Measurements from ENCODE around the gene STK39.
"Not testable (repeated sequence)": the region's sequence is repeated elsewhere in the genome, so short reads cannot be mapped to it uniquely, and the experiment has no call there.

The STK39 gene

DNA sequence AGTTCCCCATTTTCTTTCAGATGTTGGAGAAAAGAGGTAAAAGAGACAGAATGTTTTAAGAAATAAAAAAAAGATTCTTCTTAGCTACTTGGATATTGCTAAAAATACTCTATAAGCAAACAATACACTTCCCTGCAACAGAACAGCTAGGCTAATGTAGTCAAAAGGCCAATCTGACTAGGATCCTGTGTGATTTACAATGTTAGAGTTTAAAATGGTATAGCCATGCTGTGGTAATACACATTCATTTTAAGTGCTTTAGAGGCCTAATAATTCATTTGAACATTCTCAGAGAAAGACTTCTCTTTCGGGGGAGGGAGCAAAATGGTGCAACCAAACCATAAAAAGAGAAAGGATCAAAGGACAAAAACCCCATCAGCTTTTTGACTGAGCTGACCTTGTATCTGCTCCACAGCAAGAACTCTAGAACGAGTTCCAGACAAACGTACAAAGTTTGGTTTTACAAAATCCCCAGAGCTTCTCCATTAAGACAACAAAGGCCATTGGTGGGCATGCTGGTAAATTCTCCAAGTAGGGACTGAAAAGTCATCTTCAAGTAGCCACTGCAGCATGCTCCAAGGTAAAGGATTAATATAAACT is 200.2 kb downstream of the STK39 start:
- H3K27me3 Mint-ChIP-seq, result no peaks in the 10 kb centered on the region
- no peak overlapping the region for H3K4me3 Mint-ChIP-seq
- H3K27ac Mint-ChIP-seq, result no peak overlapping the region
- H3K4me1 Mint-ChIP-seq (ENCODE audit: low read depth), result peaks cover 1% of the 10 kb centered on the region
- H3K9me3 Mint-ChIP-seq (ENCODE audit: low read depth), result no peaks in the 10 kb centered on the region
- H3K36me3 Mint-ChIP-seq, result peaks cover 17% of the 10 kb centered on the region

DNA sequence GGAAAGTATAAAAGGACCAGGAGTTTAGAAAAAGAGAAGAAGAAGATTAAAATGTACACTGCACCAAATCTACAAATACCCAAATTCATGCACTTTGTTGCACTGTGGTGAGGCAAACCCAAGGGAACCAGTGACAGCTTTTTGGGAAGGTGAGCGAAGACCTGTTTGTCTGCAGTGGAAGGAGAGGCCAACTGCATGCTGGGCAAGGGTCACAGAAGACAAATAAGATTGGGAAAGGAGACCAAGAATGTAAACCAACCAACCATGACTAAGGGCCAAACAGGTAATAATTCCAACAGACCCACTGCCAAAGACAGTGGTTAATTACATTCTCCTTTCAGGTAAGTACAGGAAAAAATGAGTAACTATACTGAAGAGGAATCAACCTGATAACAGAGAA is 202.8 kb downstream of the STK39 start:
- Mint-ChIP-seq H3K4me3 (no peak overlapping the region), H3K36me3 (peaks cover 14% of the 10 kb centered on the region), H3K9me3 (ENCODE audit: low read depth) (no peaks in the 10 kb centered on the region), H3K27ac (no peak overlapping the region), H3K4me1 (ENCODE audit: low read depth) (peaks cover 9% of the 10 kb centered on the region), H3K27me3 (no peaks in the 10 kb centered on the region)

DNA sequence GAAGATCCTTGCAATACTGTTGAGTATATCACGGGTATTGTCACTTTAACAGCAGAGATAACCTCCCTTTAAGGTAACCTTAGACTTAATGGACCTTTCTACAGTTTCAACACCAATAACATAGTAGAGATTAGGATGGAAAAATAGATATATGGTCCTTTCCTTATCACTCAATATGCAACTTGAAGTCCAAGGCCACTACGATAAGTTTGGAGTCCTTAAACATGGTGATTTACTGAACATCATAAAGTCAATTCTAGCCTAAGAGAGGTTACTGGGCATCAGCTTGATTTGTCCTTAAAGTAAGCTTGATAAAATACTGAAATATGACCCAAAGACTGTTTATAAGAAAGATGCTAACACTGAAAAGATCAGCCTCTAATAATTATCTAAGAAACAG is 203.2 kb downstream of the STK39 start:
- H3K27ac Mint-ChIP-seq, result no peak overlapping the region
- H3K9me3 Mint-ChIP-seq (ENCODE audit: low read depth), result no peaks in the 10 kb centered on the region
- H3K4me1 Mint-ChIP-seq (ENCODE audit: low read depth), result peaks cover 9% of the 10 kb centered on the region
- no peak overlapping the region for H3K4me3 Mint-ChIP-seq
- H3K36me3 Mint-ChIP-seq, result peaks cover 14% of the 10 kb centered on the region
- no peaks in the 10 kb centered on the region for H3K27me3 Mint-ChIP-seq

DNA sequence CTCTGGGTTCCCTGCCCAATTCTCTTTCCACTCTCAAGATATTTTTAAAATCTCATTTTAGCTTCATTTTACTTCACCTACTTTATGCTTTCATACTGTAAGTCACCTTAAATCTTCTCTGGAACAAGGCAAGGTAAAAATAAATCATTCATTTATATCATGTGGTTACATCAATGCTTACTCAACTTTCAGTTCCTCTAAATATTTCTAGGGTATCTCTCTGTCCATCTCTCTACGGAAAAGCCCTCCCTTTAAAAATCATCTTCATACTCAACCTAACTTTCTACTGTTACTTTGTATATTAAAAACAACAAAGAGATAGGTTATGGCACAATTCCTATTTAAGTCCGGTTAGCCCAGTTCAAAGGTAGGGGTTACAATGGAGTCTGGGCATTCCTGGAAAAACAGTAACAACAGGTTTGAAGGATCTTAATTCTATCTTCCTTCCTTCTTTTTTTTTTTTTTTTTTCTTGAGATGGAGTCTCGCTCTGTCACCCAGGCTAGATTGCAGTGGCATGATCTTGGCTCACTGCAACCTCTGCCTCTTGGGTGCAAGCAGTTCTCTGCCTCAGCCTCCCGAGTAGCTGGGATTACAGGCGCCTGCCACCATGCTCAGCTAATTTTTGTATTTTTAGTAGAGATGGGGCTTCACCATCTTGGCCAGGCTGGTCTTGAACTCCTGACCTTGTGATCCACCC is 205.1 kb downstream of the STK39 start:
- not testable (repeated sequence) for H3K27me3 Mint-ChIP-seq; H3K4me3 Mint-ChIP-seq; H3K9me3 Mint-ChIP-seq (ENCODE audit: low read depth); H3K4me1 Mint-ChIP-seq (ENCODE audit: low read depth)
- H3K27ac Mint-ChIP-seq, result peak overlapping the region; percentile 70
- peaks cover 11% of the 10 kb centered on the region for H3K36me3 Mint-ChIP-seq

- Mint-ChIP-seq H3K4me1 (ENCODE audit: low read depth) (peaks cover 9% of the 10 kb centered on the region), H3K27me3 (no peaks in the 10 kb centered on the region), H3K4me3 (no peak overlapping the region), H3K27ac (no peak overlapping the region), H3K36me3 (peaks cover 20% of the 10 kb centered on the region), H3K9me3 (ENCODE audit: low read depth) (no peaks in the 10 kb centered on the region)
These were observed 207.5 kb downstream of the STK39 start for GRCh38 chr2:168039881-168040280.

- Mint-ChIP-seq H3K4me1 (ENCODE audit: low read depth) (peaks cover 9% of the 10 kb centered on the region), H3K36me3 (peaks cover 27% of the 10 kb centered on the region), H3K27me3 (no peaks in the 10 kb centered on the region), H3K9me3 (ENCODE audit: low read depth) (no peaks in the 10 kb centered on the region), H3K27ac (no peak overlapping the region), H3K4me3 (no peak overlapping the region)
These were observed 209.6 kb downstream of the STK39 start for GRCh38 chr2:168037778-168038177.

DNA sequence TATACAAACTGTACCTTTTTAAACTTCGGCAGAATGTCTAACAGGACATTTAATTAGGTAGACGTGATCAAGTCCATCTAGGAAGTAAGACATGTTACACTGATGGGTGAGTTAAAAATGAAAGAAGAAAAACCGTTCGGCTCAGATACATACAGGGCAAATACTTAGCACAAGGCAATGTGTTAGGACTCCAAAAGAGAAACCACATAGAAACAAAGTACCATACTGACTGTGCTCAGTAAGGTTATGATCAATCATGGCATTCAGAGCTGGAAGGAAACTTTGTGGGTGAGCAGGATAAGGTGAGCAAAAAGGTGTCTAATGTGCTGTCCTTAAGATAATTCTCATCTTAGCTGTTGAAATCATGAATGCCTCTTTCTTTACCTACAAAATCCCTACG is 211.9 kb downstream of the STK39 start:
- Mint-ChIP-seq H3K36me3 (peaks cover 25% of the 10 kb centered on the region), H3K4me3 (no peak overlapping the region), H3K4me1 (ENCODE audit: low read depth) (no peaks in the 10 kb centered on the region), H3K27ac (no peak overlapping the region), H3K9me3 (ENCODE audit: low read depth) (no peaks in the 10 kb centered on the region), H3K27me3 (no peaks in the 10 kb centered on the region)

GRCh38 chr2:168034616-168035015 is 212.8 kb downstream of the STK39 start:
- H3K4me1 Mint-ChIP-seq (ENCODE audit: low read depth), result no peaks in the 10 kb centered on the region
- no peak overlapping the region for H3K4me3 Mint-ChIP-seq
- H3K27ac Mint-ChIP-seq, result no peak overlapping the region
- H3K9me3 Mint-ChIP-seq (ENCODE audit: low read depth), result no peaks in the 10 kb centered on the region
- H3K27me3 Mint-ChIP-seq, result no peaks in the 10 kb centered on the region
- peaks cover 26% of the 10 kb centered on the region for H3K36me3 Mint-ChIP-seq

DNA sequence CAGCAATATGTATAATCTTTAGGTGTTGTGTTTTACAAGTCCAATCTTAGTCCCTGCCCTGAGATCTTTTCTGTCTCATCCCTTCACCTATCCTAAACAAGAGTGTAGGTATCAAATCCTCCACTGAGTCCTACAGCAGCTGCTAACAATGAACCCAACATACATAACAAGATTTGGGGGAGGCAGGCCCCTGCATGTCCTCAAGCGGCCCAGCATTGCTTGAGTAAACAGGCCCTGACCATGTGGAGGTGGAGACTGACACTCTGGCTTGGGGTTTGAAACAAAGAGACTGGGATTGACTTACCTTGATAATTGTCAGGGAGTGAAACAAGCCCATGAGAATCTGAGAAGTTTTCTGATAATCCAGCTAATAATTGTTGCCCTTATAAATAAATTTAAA is 213.4 kb downstream of the STK39 start:
- Mint-ChIP-seq H3K36me3 (peaks cover 26% of the 10 kb centered on the region), H3K9me3 (ENCODE audit: low read depth) (no peaks in the 10 kb centered on the region), H3K27ac (no peak overlapping the region), H3K27me3 (no peaks in the 10 kb centered on the region), H3K4me3 (no peak overlapping the region), H3K4me1 (ENCODE audit: low read depth) (no peaks in the 10 kb centered on the region)

DNA sequence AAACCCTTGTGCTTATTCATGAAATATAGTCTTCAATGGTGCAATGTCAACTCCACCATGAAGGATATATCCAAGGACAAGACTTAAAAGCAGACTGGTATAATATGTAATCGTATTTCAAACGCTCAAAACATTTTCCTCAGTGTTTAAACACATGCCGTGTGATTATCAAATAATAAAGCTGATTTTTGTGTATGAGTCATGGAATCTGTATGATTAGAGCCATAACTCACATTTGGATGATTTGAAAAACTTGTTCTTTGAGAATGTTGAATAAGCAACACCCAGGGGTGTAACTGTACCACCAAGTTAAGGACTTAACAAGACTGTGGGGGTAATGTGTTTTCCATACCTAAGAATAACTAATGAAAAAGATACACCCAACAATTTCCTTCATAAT is 215.3 kb downstream of the STK39 start:
- H3K4me3 Mint-ChIP-seq, result no peak overlapping the region
- H3K27ac Mint-ChIP-seq, result no peak overlapping the region

DNA sequence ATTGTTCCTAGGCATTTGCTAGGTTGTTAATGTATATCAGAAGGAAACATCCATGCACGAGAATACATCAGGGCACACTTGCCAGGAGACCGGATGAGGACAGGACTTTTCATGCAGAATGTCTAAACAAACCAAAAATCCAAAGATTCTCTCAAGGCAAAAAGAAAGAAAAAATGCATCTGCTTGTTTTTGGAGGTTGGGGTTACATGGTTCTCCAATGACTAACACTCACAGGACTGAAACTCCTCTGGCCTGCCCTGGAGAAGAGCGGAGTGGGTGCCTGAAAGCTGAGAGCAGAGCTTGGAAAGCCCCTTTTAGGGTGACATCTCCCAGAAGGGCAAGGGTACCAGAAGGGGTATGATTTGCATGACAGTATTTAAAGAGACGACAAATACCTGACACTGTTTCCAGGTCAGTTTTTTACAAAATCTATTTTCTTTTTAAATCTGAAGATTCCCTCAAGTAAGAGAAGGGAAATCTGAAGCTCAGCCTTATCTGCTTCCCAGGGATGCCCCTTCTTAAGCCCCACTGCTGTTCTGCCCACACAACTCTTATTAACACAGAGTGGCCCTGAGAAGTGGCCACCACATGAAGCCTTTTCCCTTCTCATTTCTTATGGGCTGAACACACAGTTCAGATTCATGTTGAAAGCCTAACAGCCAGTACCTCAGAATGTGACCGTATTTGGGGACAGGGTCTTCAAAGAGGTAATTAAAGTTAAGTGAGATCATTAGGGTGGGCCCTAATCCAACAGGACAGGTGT is 216.4 kb downstream of the STK39 start:
- H3K27ac Mint-ChIP-seq, result no peak overlapping the region
- no peaks in the 10 kb centered on the region for H3K4me1 Mint-ChIP-seq (ENCODE audit: low read depth)
- H3K4me3 Mint-ChIP-seq, result no peak overlapping the region
- H3K27me3 Mint-ChIP-seq, result no peaks in the 10 kb centered on the region
- no peaks in the 10 kb centered on the region for H3K9me3 Mint-ChIP-seq (ENCODE audit: low read depth)
- H3K36me3 Mint-ChIP-seq, result peaks cover 21% of the 10 kb centered on the region

More for the DNA sequence above, 215.3 kb downstream of the STK39 start:
- peaks cover 24% of the 10 kb centered on the region for H3K36me3 Mint-ChIP-seq
- H3K27me3 Mint-ChIP-seq, result no peaks in the 10 kb centered on the region
- H3K9me3 Mint-ChIP-seq (ENCODE audit: low read depth), result no peaks in the 10 kb centered on the region
- no peaks in the 10 kb centered on the region for H3K4me1 Mint-ChIP-seq (ENCODE audit: low read depth)

DNA sequence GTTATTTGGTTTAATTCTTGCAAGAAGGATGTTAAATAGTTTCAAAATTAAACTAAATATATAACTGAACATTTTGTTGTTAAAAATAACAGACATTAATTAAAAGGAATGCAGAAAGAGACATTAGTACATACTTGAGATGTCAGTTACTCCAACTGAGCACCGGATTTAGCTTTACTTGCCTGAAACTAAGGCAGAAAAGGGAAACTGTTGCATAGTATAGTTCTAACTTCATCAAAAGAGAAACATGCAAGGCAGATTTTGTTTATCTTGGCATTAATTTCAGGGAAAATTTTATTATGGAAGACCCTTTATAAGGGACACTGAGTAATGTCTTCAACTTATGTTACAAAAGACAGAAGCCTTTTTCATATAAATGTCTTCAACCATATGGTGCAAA is 218.3 kb downstream of the STK39 start:
- peaks cover 16% of the 10 kb centered on the region for H3K36me3 Mint-ChIP-seq
- no peak overlapping the region for H3K27ac Mint-ChIP-seq
- no peaks in the 10 kb centered on the region for H3K9me3 Mint-ChIP-seq (ENCODE audit: low read depth)
- no peak overlapping the region for H3K4me3 Mint-ChIP-seq
- H3K27me3 Mint-ChIP-seq, result no peaks in the 10 kb centered on the region
- no peaks in the 10 kb centered on the region for H3K4me1 Mint-ChIP-seq (ENCODE audit: low read depth)

- Mint-ChIP-seq H3K4me1 (ENCODE audit: low read depth) (no peaks in the 10 kb centered on the region), H3K27me3 (no peaks in the 10 kb centered on the region), H3K36me3 (peaks cover 11% of the 10 kb centered on the region), H3K4me3 (no peak overlapping the region), H3K27ac (no peak overlapping the region), H3K9me3 (ENCODE audit: low read depth) (no peaks in the 10 kb centered on the region)
These were observed 219.0 kb downstream of the STK39 start for GRCh38 chr2:168028362-168028761.

DNA sequence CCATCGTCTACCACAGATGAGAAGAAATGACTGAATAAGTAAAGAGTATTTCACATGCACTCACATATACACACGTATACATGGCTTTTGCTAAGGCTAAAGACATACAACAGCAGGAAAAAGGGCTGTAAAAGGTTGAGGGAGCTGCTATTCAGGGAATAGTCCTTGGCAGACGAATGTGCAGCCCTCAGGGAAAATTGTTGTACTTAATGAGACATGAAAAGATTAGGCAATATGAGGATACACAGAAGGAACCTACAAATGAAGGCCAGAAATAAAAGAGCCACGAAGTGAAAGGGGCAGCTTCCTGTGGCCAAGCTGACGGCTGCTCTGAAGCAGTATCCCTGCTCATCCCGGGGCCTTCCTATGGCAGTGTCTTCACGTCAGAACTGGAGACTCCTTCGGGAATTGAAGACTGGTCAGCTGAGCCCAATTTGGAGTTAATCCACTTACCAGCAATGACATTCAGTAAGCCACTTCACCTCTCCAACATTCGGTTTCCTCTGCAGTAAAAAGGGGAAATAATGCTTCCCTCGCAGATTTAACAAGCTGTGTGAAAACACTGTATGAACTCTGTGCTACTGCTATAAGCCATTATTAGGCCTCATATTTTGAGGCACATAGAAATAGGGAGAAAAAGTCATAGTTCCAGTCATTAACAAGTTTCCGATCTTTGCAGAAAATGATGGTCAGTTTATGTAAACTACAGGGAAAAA is 221.8 kb downstream of the STK39 start:
- no peaks in the 10 kb centered on the region for H3K4me1 Mint-ChIP-seq (ENCODE audit: low read depth)
- no peaks in the 10 kb centered on the region for H3K9me3 Mint-ChIP-seq (ENCODE audit: low read depth)
- H3K4me3 Mint-ChIP-seq, result no peak overlapping the region
- H3K27me3 Mint-ChIP-seq, result no peaks in the 10 kb centered on the region
- H3K36me3 Mint-ChIP-seq, result peaks cover 10% of the 10 kb centered on the region
- H3K27ac Mint-ChIP-seq, result no peak overlapping the region

- H3K4me1 Mint-ChIP-seq (ENCODE audit: low read depth), result no peaks in the 10 kb centered on the region
- no peaks in the 10 kb centered on the region for H3K27me3 Mint-ChIP-seq
- H3K36me3 Mint-ChIP-seq, result peaks cover 8% of the 10 kb centered on the region
- H3K9me3 Mint-ChIP-seq (ENCODE audit: low read depth), result no peaks in the 10 kb centered on the region
- no peak overlapping the region for H3K27ac Mint-ChIP-seq
- H3K4me3 Mint-ChIP-seq, result no peak overlapping the region
These were observed 222.9 kb downstream of the STK39 start for GRCh38 chr2:168024459-168024858.
